Measurements from ENCODE around the gene HNRNPH3.

- peak in 1 of 3 experiments; percentile 15 for TF ChIP-seq CTCF (IDR thresholded peaks at IDR 0.05)
- no peak for TF ChIP-seq POLR2A (IDR thresholded peaks at IDR 0.05)
- TF ChIP-seq POLR2AphosphoS5 (IDR thresholded peaks at IDR 0.05; ENCODE audit: insufficient read depth in 1 of 2, low read depth in 1 of 2), result no peak
Observed at GRCh38 chr10:68348265-68348741, 16.4 kb downstream of the HNRNPH3 start.
